ENCODE results near the gene CDK6. TPM values are rescaled to one million over a fixed set of nuclear protein-coding genes. Genes with fewer than 3 reads are reported as not detected.

The CDK6 gene
- total and polyA plus RNA-seq, 4 donors = 14.0 to 42.6 (median 27.8) TPM

- no peak overlapping the region for H3K27ac ChIP-seq (ENCODE audit: low read depth, low read length)
- no peaks in the 10 kb centered on the region for H3K36me3 ChIP-seq (ENCODE audit: control insufficient read depth, insufficient read depth, low read length)
- no CpG with 5 or more reads among the region's 1 CpG for WGBS (ENCODE audit: insufficient coverage)
- no peaks in the 10 kb centered on the region for H3K9me3 ChIP-seq (ENCODE audit: control insufficient read depth, insufficient read depth, low read length)
- no peak overlapping the region for H3K4me3 ChIP-seq (ENCODE audit: low read depth, low read length)
- DNase-seq (ENCODE audit: low read depth in 4 of 6, low spot score in 6 of 6) = peak in 1 of 6 donors; percentile 82
- H3K4me1 ChIP-seq (ENCODE audit: control insufficient read depth, insufficient read depth, low read length) = no peaks in the 10 kb centered on the region
- no peaks in the 10 kb centered on the region for H3K27me3 ChIP-seq (ENCODE audit: control insufficient read depth, insufficient read depth, low read length)
These were observed 66.5 kb downstream of the CDK6 start for GRCh38 chr7:92769844-92770243.

DNA sequence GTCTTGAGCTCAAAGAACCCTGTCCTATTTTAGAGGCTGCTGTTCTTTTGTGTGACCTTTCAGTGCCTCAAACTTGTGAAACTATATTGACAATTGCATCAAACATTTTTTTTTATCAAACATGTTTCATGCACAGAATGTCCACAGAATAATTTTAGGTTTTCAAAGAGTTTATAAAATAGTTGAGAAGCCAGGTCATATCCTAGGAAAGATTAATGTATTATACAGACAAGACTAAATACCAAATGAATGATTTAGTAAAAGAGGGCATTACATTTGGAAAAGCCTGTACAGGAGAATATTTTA is 67.0 kb downstream of the CDK6 start:
- no peak overlapping the region for H3K4me3 ChIP-seq (ENCODE audit: low read depth, low read length)
- no peak for DNase-seq (ENCODE audit: low read depth in 4 of 6, low spot score in 6 of 6)
- H3K27me3 ChIP-seq (ENCODE audit: control insufficient read depth, insufficient read depth, low read length) = no peaks in the 10 kb centered on the region
- H3K9me3 ChIP-seq (ENCODE audit: control insufficient read depth, insufficient read depth, low read length) = no peaks in the 10 kb centered on the region
- H3K4me1 ChIP-seq (ENCODE audit: control insufficient read depth, insufficient read depth, low read length) = no peaks in the 10 kb centered on the region
- no peak overlapping the region for H3K27ac ChIP-seq (ENCODE audit: low read depth, low read length)
- H3K36me3 ChIP-seq (ENCODE audit: control insufficient read depth, insufficient read depth, low read length) = no peaks in the 10 kb centered on the region

DNA sequence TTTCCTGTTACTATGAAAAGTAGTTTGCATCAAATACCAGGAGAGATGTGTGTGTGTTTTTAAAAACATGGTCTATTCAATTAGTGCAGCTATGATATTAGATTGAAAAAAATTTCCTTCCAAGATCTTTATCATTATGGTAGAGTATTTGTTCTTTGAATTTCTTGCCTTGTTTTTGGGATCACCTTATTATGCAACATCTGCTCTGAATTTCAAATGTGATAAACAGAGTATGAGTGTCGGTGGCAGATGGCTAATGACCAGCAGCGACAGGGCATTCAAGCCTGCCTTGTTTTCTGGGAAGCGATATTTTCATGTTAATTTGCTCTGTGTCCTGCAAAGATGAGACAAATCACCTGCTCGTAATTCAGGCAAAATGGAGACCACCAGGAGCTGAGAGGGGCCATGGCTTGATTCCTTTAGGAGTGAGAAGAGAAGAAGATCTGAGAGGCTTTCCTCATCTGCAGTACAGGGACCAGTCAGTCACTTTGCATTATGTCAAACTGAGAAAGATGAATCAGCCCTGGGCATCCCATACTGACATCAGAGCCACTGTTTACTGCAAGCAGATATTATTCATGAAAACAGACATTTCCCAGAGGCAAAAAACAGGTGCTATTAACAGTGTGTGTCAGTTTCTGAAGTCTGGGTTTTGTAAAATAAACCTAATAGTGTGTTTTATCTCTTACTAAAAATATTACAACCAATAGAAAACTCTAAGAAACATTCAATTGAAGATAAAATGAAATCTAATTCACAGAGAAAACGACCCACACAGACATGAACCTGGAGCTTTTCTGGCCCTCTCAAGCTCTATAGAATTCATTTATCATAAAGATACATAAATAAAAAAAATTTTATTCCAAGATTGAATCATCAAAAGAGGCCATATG is 67.6 kb downstream of the CDK6 start:
- WGBS (ENCODE audit: insufficient coverage) = 30% methylated on average over 4 of the region's 5 CpGs
- no peak overlapping the region for H3K27ac ChIP-seq (ENCODE audit: low read depth, low read length)
- no peaks in the 10 kb centered on the region for H3K4me1 ChIP-seq (ENCODE audit: control insufficient read depth, insufficient read depth, low read length)
- no peaks in the 10 kb centered on the region for H3K9me3 ChIP-seq (ENCODE audit: control insufficient read depth, insufficient read depth, low read length)
- H3K27me3 ChIP-seq (ENCODE audit: control insufficient read depth, insufficient read depth, low read length) = no peaks in the 10 kb centered on the region
- no peak overlapping the region for H3K4me3 ChIP-seq (ENCODE audit: low read depth, low read length)
- H3K36me3 ChIP-seq (ENCODE audit: control insufficient read depth, insufficient read depth, low read length) = no peaks in the 10 kb centered on the region
- DNase-seq (ENCODE audit: low read depth in 4 of 6, low spot score in 6 of 6) = peak in 2 of 6 donors; percentile 60 to 82

GRCh38 chr7:92767437-92767836 is 68.9 kb downstream of the CDK6 start:
- H3K27ac ChIP-seq (ENCODE audit: low read depth, low read length) = no peak overlapping the region
- no peaks in the 10 kb centered on the region for H3K9me3 ChIP-seq (ENCODE audit: control insufficient read depth, insufficient read depth, low read length)
- H3K27me3 ChIP-seq (ENCODE audit: control insufficient read depth, insufficient read depth, low read length) = no peaks in the 10 kb centered on the region
- H3K36me3 ChIP-seq (ENCODE audit: control insufficient read depth, insufficient read depth, low read length) = no peaks in the 10 kb centered on the region
- no peaks in the 10 kb centered on the region for H3K4me1 ChIP-seq (ENCODE audit: control insufficient read depth, insufficient read depth, low read length)
- no peak overlapping the region for H3K4me3 ChIP-seq (ENCODE audit: low read depth, low read length)
- no peak for DNase-seq (ENCODE audit: low read depth in 4 of 6, low spot score in 6 of 6)

DNA sequence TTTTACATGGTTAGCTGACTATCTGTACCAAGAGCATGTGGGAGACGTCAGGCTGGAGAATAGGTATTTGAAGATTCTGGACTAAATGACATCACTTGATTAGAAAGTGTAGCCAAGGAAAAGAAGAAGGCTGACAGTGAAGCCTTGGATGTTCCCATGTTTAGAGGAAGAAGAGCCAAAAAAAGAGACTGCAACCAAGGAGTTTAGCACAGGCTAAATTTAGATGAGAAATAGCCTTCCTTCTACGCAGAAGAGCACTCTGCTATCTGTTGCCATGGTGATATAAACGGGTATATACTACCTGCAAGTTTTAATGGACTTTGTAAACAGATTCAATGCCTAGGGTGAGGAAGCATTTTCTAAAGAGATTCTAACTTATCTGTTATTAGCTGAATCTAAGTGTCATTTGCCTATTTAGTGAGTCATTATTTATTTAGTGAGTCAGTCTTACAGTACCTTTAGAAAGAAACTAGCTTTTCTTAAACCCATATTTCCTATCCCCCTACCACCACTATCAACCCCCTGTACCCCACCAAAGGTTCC is 69.8 kb downstream of the CDK6 start:
- Histone ChIP-seq H3K9me3 (ENCODE audit: control insufficient read depth, insufficient read depth, low read length) (no peaks in the 10 kb centered on the region), H3K36me3 (ENCODE audit: control insufficient read depth, insufficient read depth, low read length) (no peaks in the 10 kb centered on the region), H3K4me1 (ENCODE audit: control insufficient read depth, insufficient read depth, low read length) (no peaks in the 10 kb centered on the region), H3K27me3 (ENCODE audit: control insufficient read depth, insufficient read depth, low read length) (no peaks in the 10 kb centered on the region), H3K4me3 (ENCODE audit: low read depth, low read length) (no peak overlapping the region), H3K27ac (ENCODE audit: low read depth, low read length) (peak overlapping the region; percentile 0)
- DNase-seq (ENCODE audit: low read depth in 4 of 6, low spot score in 6 of 6) = peak in 2 of 6 donors; percentile 57 to 81
- WGBS (ENCODE audit: insufficient coverage) = 33% methylated on average over 1 of the region's 3 CpGs

- peak overlapping the region; percentile 25 for H3K27ac ChIP-seq (ENCODE audit: low read depth, low read length)
- H3K9me3 ChIP-seq (ENCODE audit: control insufficient read depth, insufficient read depth, low read length) = no peaks in the 10 kb centered on the region
- 94% methylated on average over 3 of the region's 3 CpGs for WGBS (ENCODE audit: insufficient coverage)
- H3K27me3 ChIP-seq (ENCODE audit: control insufficient read depth, insufficient read depth, low read length) = no peaks in the 10 kb centered on the region
- no peaks in the 10 kb centered on the region for H3K36me3 ChIP-seq (ENCODE audit: control insufficient read depth, insufficient read depth, low read length)
- no peaks in the 10 kb centered on the region for H3K4me1 ChIP-seq (ENCODE audit: control insufficient read depth, insufficient read depth, low read length)
- H3K4me3 ChIP-seq (ENCODE audit: low read depth, low read length) = no peak overlapping the region
- no peak for DNase-seq (ENCODE audit: low read depth in 4 of 6, low spot score in 6 of 6)
These were observed 70.6 kb downstream of the CDK6 start for GRCh38 chr7:92765725-92766124.

DNA sequence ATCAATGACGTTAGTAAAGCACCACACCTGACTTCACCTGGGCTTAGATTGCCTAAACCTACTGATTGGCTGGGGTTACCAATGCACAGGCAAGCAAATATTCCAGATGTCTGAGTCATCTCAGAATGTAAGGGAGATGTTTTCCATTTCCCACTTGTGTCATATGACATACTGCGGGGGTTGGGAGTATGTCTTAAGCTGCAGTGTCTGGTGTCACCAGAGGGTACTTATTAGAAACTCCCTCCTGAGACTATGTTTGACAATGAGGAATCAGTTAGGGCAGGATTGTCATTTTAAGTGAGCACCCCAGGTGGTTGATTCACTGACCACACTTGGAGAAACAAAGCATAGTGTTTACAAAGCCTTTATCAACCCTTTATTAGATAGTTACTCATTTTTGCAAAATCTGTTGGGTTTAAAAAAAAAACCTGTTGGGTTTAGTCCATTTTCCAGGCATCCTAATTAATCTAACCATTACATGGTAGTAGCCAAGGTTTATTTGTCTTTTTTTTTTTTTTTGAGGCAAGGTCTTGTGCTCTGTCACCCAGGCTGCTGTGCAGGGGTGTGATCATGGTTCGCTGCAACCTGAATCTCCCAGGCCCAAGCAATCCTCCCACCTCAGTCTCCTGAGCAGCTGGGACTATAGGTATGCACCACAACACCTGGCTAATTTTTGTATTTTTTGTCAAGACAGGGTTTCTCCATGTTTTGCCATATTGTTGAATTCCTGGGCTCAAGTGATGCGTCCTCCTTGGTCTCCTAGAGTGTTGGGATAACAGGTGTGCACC is 72.5 kb downstream of the CDK6 start:
- H3K9me3 ChIP-seq (ENCODE audit: control insufficient read depth, insufficient read depth, low read length) = no peaks in the 10 kb centered on the region
- no peak for DNase-seq (ENCODE audit: low read depth in 4 of 6, low spot score in 6 of 6)
- WGBS (ENCODE audit: insufficient coverage) = 100% methylated on average over 2 of the region's 4 CpGs
- H3K27ac ChIP-seq (ENCODE audit: low read depth, low read length) = no peak overlapping the region
- H3K27me3 ChIP-seq (ENCODE audit: control insufficient read depth, insufficient read depth, low read length) = no peaks in the 10 kb centered on the region
- H3K4me1 ChIP-seq (ENCODE audit: control insufficient read depth, insufficient read depth, low read length) = no peaks in the 10 kb centered on the region
- H3K4me3 ChIP-seq (ENCODE audit: low read depth, low read length) = no peak overlapping the region
- no peaks in the 10 kb centered on the region for H3K36me3 ChIP-seq (ENCODE audit: control insufficient read depth, insufficient read depth, low read length)

- Histone ChIP-seq H3K27ac (ENCODE audit: low read depth, low read length) (no peak overlapping the region), H3K36me3 (ENCODE audit: control insufficient read depth, insufficient read depth, low read length) (no peaks in the 10 kb centered on the region), H3K9me3 (ENCODE audit: control insufficient read depth, insufficient read depth, low read length) (no peaks in the 10 kb centered on the region), H3K4me3 (ENCODE audit: low read depth, low read length) (no peak overlapping the region), H3K4me1 (ENCODE audit: control insufficient read depth, insufficient read depth, low read length) (no peaks in the 10 kb centered on the region), H3K27me3 (ENCODE audit: control insufficient read depth, insufficient read depth, low read length) (no peaks in the 10 kb centered on the region)
- no peak for DNase-seq (ENCODE audit: low read depth in 4 of 6, low spot score in 6 of 6)
- no CpG with 5 or more reads among the region's 3 CpGs for WGBS (ENCODE audit: insufficient coverage)
These were observed 73.5 kb downstream of the CDK6 start for GRCh38 chr7:92762851-92763250.

- Histone ChIP-seq H3K27me3 (ENCODE audit: control insufficient read depth, insufficient read depth, low read length) (no peaks in the 10 kb centered on the region), H3K4me1 (ENCODE audit: control insufficient read depth, insufficient read depth, low read length) (no peaks in the 10 kb centered on the region), H3K27ac (ENCODE audit: low read depth, low read length) (peak overlapping the region; percentile 50), H3K4me3 (ENCODE audit: low read depth, low read length) (no peak overlapping the region), H3K36me3 (ENCODE audit: control insufficient read depth, insufficient read depth, low read length) (no peaks in the 10 kb centered on the region), H3K9me3 (ENCODE audit: control insufficient read depth, insufficient read depth, low read length) (no peaks in the 10 kb centered on the region)
- DNase-seq (ENCODE audit: low read depth in 4 of 6, low spot score in 6 of 6) = peak in 3 of 6 donors; percentile 45 to 69 (median 66)
These were observed 74.8 kb downstream of the CDK6 start for GRCh38 chr7:92761391-92762097.

Measured in spinal cord (tissue), 10 donors.